ENCODE results near the gene COQ4. TPM values are rescaled to one million over a fixed set of nuclear protein-coding genes. Genes with fewer than 3 reads are reported as not detected.

Gene COQ4
- total RNA-seq, 1 experiment from 2014 or later: 45.8 TPM

DNA sequence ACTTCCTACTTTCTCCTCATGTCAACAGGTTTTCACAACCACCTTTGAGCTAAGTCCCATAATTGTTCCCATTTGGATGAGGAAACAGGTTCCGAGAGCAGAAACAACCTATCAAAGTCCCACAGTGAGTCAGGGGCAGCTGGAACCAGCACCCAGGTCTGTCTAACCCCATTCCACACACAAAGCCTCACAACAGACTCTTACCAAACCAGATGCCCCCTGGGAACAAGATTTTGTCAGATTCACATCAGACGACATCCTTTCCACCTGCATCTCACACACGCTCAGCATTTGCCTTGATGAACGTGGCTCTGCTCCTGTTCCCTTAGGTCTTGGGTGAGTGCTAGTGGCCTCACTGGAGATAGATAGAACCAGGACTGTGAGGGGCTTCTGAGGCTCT, 29.5 kb upstream of the COQ4 start:
- no TSS peak for BruUV-seq (replicated peaks)
- Histone ChIP-seq H3K9ac (ENCODE audit: low read length) (no peak overlapping the region), H3K9me2 (ENCODE audit: insufficient read depth) (no peaks in the 10 kb centered on the region), H3K27ac (ENCODE audit: low read depth, low read length) (no peak overlapping the region), H3K9me3 (ENCODE audit: control insufficient read depth in 1 of 2, insufficient read depth in 1 of 2, low read depth in 1 of 2, low read length in 2 of 2) (no peaks in the 10 kb centered on the region), H3K4me2 (ENCODE audit: low read length) (no peak overlapping the region), H3K79me2 (ENCODE audit: insufficient read depth, low read length) (no peaks in the 10 kb centered on the region), H3K4me3 (replicated peaks in 1 of 2; ENCODE audit: low read depth in 1 of 2, low read length in 2 of 2) (no peak overlapping the region), H2AFZ (ENCODE audit: low read depth, low read length, poor library complexity, severe bottlenecking) (no peak overlapping the region), H3K36me3 (ENCODE audit: control insufficient read depth in 1 of 2, insufficient read depth in 2 of 2, low read length in 2 of 2) (no peaks in the 10 kb centered on the region), H3K27me3 (ENCODE audit: insufficient read depth, low read length) (no peaks in the 10 kb centered on the region), H3K4me1 (ENCODE audit: control insufficient read depth in 1 of 2, insufficient read depth in 2 of 2, low read length in 2 of 2) (peaks cover 5 to 18% of the 10 kb centered on the region in 2 experiments; a peak in 3 of 4 replicates), H4K20me1 (ENCODE audit: insufficient read depth) (no peaks in the 10 kb centered on the region)
- ChIA-PET RAD21 (ENCODE audit: low non-redundant PET in 1 of 2, low total read pairs in 2 of 2, uncharacterized antibody in 2 of 2, unreplicated experiment in 2 of 2) (no interaction called here), POLR2A (interaction anchor here (0.6 kb wide), 1 partner anchor 128 kb away, joined by 4 read pairs; the partner anchor contains the start of gene CERCAM), CTCF (interaction anchor here (0.6 to 1.6 kb wide), 3 partner anchors 47 to 338 kb away, joined by 3 to 6 read pairs (median 3); partner anchors contain the start of genes CERCAM and SLC27A4)
- ATAC-seq: no peak
- intact Hi-C loops (cut with micrococcal nuclease): loop anchor here (10.0 kb wide), 1 partner anchor 262 kb away; the partner anchor contains the start of gene SPTAN1
- TF ChIP-seq TCF7L2 (IDR thresholded peaks at IDR 0.05; ENCODE audit: borderline replicate concordance, extremely low read depth, insufficient read depth, insufficient read length) (no peak), RAD21 (IDR thresholded peaks at IDR 0.05; ENCODE audit: low read depth) (no peak), CEBPB (IDR thresholded peaks at IDR 0.05; ENCODE audit: low read depth) (no peak), EZH2phosphoT487 (IDR thresholded peaks at IDR 0.05; ENCODE audit: borderline replicate concordance) (no peak), EZH2 (IDR thresholded peaks at IDR 0.05) (no peak), FOSL1 (IDR thresholded peaks at IDR 0.05; ENCODE audit: low read depth) (no peak), SIN3A (IDR thresholded peaks at IDR 0.05; ENCODE audit: low read depth) (no peak), ZFX (IDR thresholded peaks at IDR 0.05) (no peak)
- TF ChIP-seq, protein P1, sequence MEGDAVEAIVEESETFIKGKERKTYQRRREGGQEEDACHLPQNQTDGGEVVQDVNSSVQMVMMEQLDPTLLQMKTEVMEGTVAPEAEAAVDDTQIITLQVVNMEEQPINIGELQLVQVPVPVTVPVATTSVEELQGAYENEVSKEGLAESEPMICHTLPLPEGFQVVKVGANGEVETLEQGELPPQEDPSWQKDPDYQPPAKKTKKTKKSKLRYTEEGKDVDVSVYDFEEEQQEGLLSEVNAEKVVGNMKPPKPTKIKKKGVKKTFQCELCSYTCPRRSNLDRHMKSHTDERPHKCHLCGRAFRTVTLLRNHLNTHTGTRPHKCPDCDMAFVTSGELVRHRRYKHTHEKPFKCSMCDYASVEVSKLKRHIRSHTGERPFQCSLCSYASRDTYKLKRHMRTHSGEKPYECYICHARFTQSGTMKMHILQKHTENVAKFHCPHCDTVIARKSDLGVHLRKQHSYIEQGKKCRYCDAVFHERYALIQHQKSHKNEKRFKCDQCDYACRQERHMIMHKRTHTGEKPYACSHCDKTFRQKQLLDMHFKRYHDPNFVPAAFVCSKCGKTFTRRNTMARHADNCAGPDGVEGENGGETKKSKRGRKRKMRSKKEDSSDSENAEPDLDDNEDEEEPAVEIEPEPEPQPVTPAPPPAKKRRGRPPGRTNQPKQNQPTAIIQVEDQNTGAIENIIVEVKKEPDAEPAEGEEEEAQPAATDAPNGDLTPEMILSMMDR (IDR thresholded peaks at IDR 0.05 in 2 of 3, conservative IDR thresholded peaks at IDR 0.05 in 1 of 3; ENCODE audit: borderline replicate concordance in 1 of 3, insufficient read depth in 1 of 3, low read depth in 2 of 3, low read length in 2 of 3): no peak
- TF ChIP-seq, protein P2, sequence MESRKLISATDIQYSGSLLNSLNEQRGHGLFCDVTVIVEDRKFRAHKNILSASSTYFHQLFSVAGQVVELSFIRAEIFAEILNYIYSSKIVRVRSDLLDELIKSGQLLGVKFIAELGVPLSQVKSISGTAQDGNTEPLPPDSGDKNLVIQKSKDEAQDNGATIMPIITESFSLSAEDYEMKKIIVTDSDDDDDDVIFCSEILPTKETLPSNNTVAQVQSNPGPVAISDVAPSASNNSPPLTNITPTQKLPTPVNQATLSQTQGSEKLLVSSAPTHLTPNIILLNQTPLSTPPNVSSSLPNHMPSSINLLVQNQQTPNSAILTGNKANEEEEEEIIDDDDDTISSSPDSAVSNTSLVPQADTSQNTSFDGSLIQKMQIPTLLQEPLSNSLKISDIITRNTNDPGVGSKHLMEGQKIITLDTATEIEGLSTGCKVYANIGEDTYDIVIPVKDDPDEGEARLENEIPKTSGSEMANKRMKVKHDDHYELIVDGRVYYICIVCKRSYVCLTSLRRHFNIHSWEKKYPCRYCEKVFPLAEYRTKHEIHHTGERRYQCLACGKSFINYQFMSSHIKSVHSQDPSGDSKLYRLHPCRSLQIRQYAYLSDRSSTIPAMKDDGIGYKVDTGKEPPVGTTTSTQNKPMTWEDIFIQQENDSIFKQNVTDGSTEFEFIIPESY (IDR thresholded peaks at IDR 0.05; ENCODE audit: extremely low read depth, insufficient replicate concordance, low read length): no peak
- no peak for DNase-seq (ENCODE audit: low read depth, low spot score)

Measured in HCT116 (cell line).